OCI-LY7 (cell line): ENCODE measurements around the gene INPP5A. TPM values are rescaled to one million over a fixed set of nuclear protein-coding genes. Genes with fewer than 3 reads are reported as not detected.
"Not testable (repeated sequence)": the region's sequence is repeated elsewhere in the genome, so short reads cannot be mapped to it uniquely, and the experiment has no call there.

Experiments
- BruUV-seq: library from RNA; stranded (reverse); fragments of 400-500 nt; replicated peaks from 2 replicates; lab custom pipeline; 2021; lab: Mats Ljungman, UMichigan
- CTCF ChIA-PET: fragments of 300-600 bp; sonication (Branson Sonifier 250); formaldehyde crosslinking; loops from one replicate; lab custom pipeline; 2022; ENCODE audit warnings: antibody characterized with exemption; ENCODE audit not compliant: unreplicated experiment; lab: Charles Lee
- POLR2A ChIA-PET: fragments of 300-600 bp; sonication (Branson Sonifier 250); formaldehyde crosslinking; loops from one replicate; lab custom pipeline; 2022; ENCODE audit warnings: antibody characterized with exemption; lab: Charles Lee
- DNase-seq: peaks from one replicate; pipeline ENCODE4 v3.0.0-alpha.2; 2015; ENCODE audit warnings: low spot score
- H2AFZ ChIP-seq: fragments of 200-600 bp; sonication (generic), shearing (Covaris generic); 2 replicates; pipeline ENCODE4 v1.6.1; 2014; ENCODE audit warnings: mild to moderate bottlenecking, antibody characterized with exemption, low read length, moderate library complexity
- H3K27ac ChIP-seq: fragments of 200-600 bp; sonication (generic); 2 replicates; pipeline ENCODE4 v1.5.1; 2014; ENCODE audit warnings: mixed run types, low read depth, mild to moderate bottlenecking, moderate library complexity, low read length, inconsistent platforms; ENCODE audit not compliant: poor library complexity, severe bottlenecking
- H3K36me3 ChIP-seq: fragments of 200-600 bp; sonication (generic); 2 replicates; pipeline ENCODE4 v1.6.1; 2014; ENCODE audit warnings: mild to moderate bottlenecking, antibody characterized with exemption, low read length, moderate library complexity, mixed read lengths; ENCODE audit not compliant: insufficient read depth
- H3K4me1 ChIP-seq: fragments of 200-600 bp; sonication (generic); 2 replicates; pipeline ENCODE4 v1.5.1; 2014; ENCODE audit warnings: mild to moderate bottlenecking, low read length; ENCODE audit not compliant: insufficient read depth, poor library complexity, severe bottlenecking
- H3K4me2 ChIP-seq: fragments of 200-600 bp; sonication (generic); 2 replicates; pipeline ENCODE4 v1.6.1; 2014; ENCODE audit warnings: mild to moderate bottlenecking, low read length
- H3K4me3 ChIP-seq: fragments of 200-600 bp; sonication (generic); 2 replicates; pipeline ENCODE4 v1.5.1; 2014; ENCODE audit warnings: mild to moderate bottlenecking, low read depth, low read length; ENCODE audit not compliant: poor library complexity, severe bottlenecking
- H3K79me2 ChIP-seq: fragments of 200-600 bp; sonication (generic); 2 replicates; pipeline ENCODE4 v1.6.1; 2016; ENCODE audit warnings: low read depth, mild to moderate bottlenecking, low read length, moderate library complexity, mixed read lengths; ENCODE audit not compliant: insufficient read depth
- H3K9me2 ChIP-seq: fragments of 200-600 bp; sonication (generic); 2 replicates; pipeline ENCODE4 v1.6.1; 2016; ENCODE audit warnings: mild to moderate bottlenecking, low read length, mixed read lengths; ENCODE audit not compliant: insufficient read depth
- H3K9me3 ChIP-seq: fragments of 200-600 bp; sonication (generic); 2 replicates; pipeline ENCODE4 v1.6.1; 2014; ENCODE audit warnings: mild to moderate bottlenecking, mixed run types, low read length, mixed read lengths
- H4K20me1 ChIP-seq: fragments of 200-600 bp; sonication (generic); 2 replicates; pipeline ENCODE4 v1.6.1; 2014; ENCODE audit warnings: mild to moderate bottlenecking, antibody characterized with exemption, low read length, moderate library complexity, mixed read lengths; ENCODE audit not compliant: insufficient read depth
- EZH2phosphoT487 ChIP-seq: fragments of 200-600 bp; sonication (generic); IDR thresholded peaks from 2 replicates; pipeline ENCODE4 v1.6.1; 2018; ENCODE audit warnings: low read depth, borderline replicate concordance, mild to moderate bottlenecking, mixed run types, antibody characterized with exemption, low read length, moderate library complexity, mixed read lengths
- intact Hi-C: fragments of 100-400 bp; cut with micrococcal nuclease; formaldehyde crosslinking; loops from one replicate; pipeline ENCODE4 v1.10.0; 2022; ENCODE audit not compliant: unreplicated experiment
- total RNA-seq, 2 experiments: library from RNA; depleted of rRNA in 1 of 2; stranded (reverse); fragments of >200 nt in 1 of 2; shearing (Covaris generic) in 1 of 2; gene quantifications; 2 replicates each; pipeline ENCODE4 v1.2.3, GENCODE V29; 2014 to 2022
- TF ChIP-seq, protein P1 (sequence below): fragments of 200-600 bp; sonication (generic); conservative IDR thresholded peaks from 2 replicates; pipeline ENCODE4 v1.5.1; 2014; ENCODE audit warnings: mild to moderate bottlenecking, antibody characterized with exemption, low read length, moderate library complexity, mixed read lengths

The INPP5A gene
- total RNA-seq, 2 experiments from 2014 or later: 14.5 to 18.4 TPM

DNA sequence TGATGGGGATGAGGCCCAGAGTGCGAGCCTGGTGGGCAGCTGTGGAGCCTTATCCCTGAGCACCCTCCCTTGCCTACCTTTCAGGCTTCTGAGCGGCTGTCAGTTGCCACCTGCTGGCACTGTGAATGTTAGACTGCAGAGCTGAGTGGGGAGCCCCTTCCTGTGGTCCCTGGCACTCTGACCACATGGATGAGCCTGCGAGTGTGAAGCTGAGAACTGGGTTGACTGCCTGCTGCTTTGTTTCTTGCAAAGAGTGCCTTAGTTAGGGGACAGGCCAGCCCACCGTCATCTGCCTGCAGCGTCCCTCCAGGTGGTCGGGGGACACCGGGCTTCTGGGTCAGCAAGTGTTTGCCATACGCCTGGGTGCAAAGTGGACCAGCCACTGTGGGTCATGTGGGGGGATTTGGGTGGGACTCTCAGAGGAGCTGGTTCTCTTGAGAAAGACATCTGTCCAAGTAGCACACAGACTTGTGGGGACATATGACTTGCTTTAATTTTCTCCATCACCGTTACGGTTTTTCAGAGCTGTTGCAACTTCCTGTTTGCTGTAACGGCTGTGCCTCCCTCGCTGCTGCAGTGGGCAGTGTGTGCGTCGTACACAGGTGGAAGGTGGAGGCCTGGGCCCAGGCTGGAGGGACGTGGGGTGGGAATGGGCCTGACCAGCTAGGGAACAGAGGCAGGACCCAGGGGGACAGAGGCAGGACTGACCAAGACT is 13.7 kb downstream of the INPP5A start:
- Histone ChIP-seq H3K36me3 (no peaks in the 10 kb centered on the region), H2AFZ (peak overlapping the region; percentile 56; the same call in 1 of the 2 replicates), H3K4me2 (peak overlapping the region; percentile 62), H3K27ac (peak overlapping the region; percentile 86), H3K9me2 (no peaks in the 10 kb centered on the region), H3K4me1 (peaks cover 62% of the 10 kb centered on the region), H3K4me3 (peak overlapping the region; percentile 38), H4K20me1 (no peaks in the 10 kb centered on the region), H3K79me2 (peaks cover 10% of the 10 kb centered on the region; the same call in 1 of the 2 replicates), H3K9me3 (no peaks in the 10 kb centered on the region)
- ChIA-PET CTCF (interaction anchor here (1.0 to 1.2 kb wide), 4 partner anchors 9 to 24 kb away, joined by 3 to 6 read pairs (median 3); no protein-coding TSS in a partner anchor), POLR2A (interaction anchor here (1.5 to 3.0 kb wide), 3 partner anchors 10 to 20 kb away, joined by 6 to 20 read pairs (median 16); no protein-coding TSS in a partner anchor)
- TF ChIP-seq, protein P1, sequence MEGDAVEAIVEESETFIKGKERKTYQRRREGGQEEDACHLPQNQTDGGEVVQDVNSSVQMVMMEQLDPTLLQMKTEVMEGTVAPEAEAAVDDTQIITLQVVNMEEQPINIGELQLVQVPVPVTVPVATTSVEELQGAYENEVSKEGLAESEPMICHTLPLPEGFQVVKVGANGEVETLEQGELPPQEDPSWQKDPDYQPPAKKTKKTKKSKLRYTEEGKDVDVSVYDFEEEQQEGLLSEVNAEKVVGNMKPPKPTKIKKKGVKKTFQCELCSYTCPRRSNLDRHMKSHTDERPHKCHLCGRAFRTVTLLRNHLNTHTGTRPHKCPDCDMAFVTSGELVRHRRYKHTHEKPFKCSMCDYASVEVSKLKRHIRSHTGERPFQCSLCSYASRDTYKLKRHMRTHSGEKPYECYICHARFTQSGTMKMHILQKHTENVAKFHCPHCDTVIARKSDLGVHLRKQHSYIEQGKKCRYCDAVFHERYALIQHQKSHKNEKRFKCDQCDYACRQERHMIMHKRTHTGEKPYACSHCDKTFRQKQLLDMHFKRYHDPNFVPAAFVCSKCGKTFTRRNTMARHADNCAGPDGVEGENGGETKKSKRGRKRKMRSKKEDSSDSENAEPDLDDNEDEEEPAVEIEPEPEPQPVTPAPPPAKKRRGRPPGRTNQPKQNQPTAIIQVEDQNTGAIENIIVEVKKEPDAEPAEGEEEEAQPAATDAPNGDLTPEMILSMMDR: peak; percentile 51; the same call in 1 of the 2 replicates
- TF ChIP-seq EZH2phosphoT487: no peak
- no TSS peak for BruUV-seq
- peak; percentile 84 for DNase-seq
- intact Hi-C loops: loop anchor here (1.0 kb wide), 1 partner anchor 14 kb away; the partner anchor contains the start of gene INPP5A

DNA sequence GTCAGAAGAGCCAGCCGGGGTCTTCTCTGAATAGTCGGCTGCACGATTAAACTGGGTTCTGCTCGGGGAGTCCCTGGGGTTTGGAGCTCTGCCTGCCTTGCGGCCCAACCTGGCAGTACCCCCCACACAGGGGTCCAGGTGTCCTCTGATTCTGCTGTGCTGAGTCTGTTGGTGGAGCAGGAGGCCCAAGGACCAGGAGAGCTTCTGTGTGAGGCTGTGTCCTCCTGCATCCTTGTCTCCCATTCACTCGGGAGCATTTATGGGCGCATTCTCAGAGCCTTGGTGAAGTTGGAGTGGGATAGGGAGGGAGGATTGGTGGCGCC is 14.2 kb downstream of the INPP5A start:
- Histone ChIP-seq H3K9me3 (no peaks in the 10 kb centered on the region), H3K4me2 (peak overlapping the region; percentile 62), H4K20me1 (no peaks in the 10 kb centered on the region), H3K9me2 (no peaks in the 10 kb centered on the region), H3K36me3 (no peaks in the 10 kb centered on the region), H3K4me1 (peaks cover 62% of the 10 kb centered on the region), H3K4me3 (peak overlapping the region; percentile 38), H3K27ac (peak overlapping the region; percentile 86), H2AFZ (peak overlapping the region; percentile 56; the same call in 1 of the 2 replicates), H3K79me2 (peaks cover 15% of the 10 kb centered on the region; the same call in 1 of the 2 replicates)
- no TSS peak for BruUV-seq
- intact Hi-C loops: loop anchor here (1.0 kb wide), 1 partner anchor 14 kb away; the partner anchor contains the start of gene INPP5A
- ChIA-PET POLR2A (interaction anchor here (0.6 to 3.0 kb wide), 4 partner anchors 9 to 19 kb away, joined by 3 to 20 read pairs (median 11); no protein-coding TSS in a partner anchor), CTCF (interaction anchor here (1.0 to 1.2 kb wide), 3 partner anchors 9 to 23 kb away, joined by 3 to 6 read pairs (median 3); no protein-coding TSS in a partner anchor)
- no peak for DNase-seq
- no peak for TF ChIP-seq EZH2phosphoT487
- TF ChIP-seq, protein P1: no peak

DNA sequence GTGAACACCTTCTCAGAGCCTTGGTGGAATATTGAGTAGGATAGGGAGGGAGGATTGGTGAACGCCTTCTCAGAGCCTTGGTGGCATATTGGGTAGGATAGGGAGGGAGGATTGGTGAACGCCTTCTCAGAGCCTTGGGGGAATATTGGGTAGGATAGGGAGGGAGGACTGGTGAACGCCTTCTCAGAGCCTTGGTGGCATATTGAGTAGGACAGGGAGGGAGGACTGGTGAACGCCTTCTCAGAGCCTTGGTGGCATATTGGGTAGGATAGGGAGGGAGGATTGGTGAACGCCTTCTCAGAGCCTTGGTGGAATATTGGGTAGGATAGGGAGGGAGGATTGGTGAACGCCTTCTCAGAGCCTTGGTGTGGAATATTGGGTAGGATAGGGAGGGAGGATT is 15.0 kb downstream of the INPP5A start:
- intact Hi-C loops, H3K27ac ChIP-seq: not testable (repeated sequence)

DNA sequence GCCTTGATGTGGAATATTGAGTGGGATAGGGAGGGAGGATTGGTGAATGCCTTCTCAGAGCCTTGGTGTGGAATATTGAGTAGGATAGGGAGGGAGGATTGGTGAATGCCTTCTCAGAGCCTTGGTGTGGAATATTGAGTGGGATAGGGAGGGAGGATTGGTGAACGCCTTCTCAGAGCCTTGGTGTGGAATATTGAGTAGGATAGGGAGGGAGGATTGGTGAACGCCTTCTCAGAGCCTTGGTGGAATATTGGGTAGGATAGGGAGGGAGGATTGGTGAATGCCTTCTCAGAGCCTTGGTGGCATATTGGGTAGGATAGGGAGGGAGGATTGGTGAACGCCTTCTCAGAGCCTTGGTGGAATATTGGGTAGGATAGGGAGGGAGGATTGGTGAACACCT is 16.0 kb downstream of the INPP5A start:
- H3K9me2 ChIP-seq, CTCF ChIA-PET, intact Hi-C loops, BruUV-seq, H2AFZ ChIP-seq, H3K27ac ChIP-seq, H3K4me3 ChIP-seq, DNase-seq, POLR2A ChIA-PET, H3K4me2 ChIP-seq, H4K20me1 ChIP-seq, H3K36me3 ChIP-seq, H3K9me3 ChIP-seq: not testable (repeated sequence)
- H3K79me2 ChIP-seq: peaks cover 20% of the 10 kb centered on the region; the same call in 1 of the 2 replicates
- H3K4me1 ChIP-seq: peaks cover 67% of the 10 kb centered on the region

More for the DNA sequence above, 15.0 kb downstream of the INPP5A start:
- POLR2A ChIA-PET, H2AFZ ChIP-seq, H3K9me3 ChIP-seq, H3K4me3 ChIP-seq, CTCF ChIA-PET, DNase-seq, H3K9me2 ChIP-seq, H3K36me3 ChIP-seq, BruUV-seq, H3K4me2 ChIP-seq, H4K20me1 ChIP-seq: not testable (repeated sequence)
- Histone ChIP-seq H3K79me2 (peaks cover 20% of the 10 kb centered on the region; the same call in 1 of the 2 replicates), H3K4me1 (peaks cover 62% of the 10 kb centered on the region)
